Measurements from ENCODE around the gene FAM89A. TPM values are rescaled to one million over a fixed set of nuclear protein-coding genes. Genes with fewer than 3 reads are reported as not detected.

The FAM89A gene
- total and polyA plus RNA-seq, 9 of the 15 experiments (the other 6 are each of a cell fraction or from before 2014, with no cell fraction given), result 8.7 to 66.2 (median 43.3) TPM

DNA sequence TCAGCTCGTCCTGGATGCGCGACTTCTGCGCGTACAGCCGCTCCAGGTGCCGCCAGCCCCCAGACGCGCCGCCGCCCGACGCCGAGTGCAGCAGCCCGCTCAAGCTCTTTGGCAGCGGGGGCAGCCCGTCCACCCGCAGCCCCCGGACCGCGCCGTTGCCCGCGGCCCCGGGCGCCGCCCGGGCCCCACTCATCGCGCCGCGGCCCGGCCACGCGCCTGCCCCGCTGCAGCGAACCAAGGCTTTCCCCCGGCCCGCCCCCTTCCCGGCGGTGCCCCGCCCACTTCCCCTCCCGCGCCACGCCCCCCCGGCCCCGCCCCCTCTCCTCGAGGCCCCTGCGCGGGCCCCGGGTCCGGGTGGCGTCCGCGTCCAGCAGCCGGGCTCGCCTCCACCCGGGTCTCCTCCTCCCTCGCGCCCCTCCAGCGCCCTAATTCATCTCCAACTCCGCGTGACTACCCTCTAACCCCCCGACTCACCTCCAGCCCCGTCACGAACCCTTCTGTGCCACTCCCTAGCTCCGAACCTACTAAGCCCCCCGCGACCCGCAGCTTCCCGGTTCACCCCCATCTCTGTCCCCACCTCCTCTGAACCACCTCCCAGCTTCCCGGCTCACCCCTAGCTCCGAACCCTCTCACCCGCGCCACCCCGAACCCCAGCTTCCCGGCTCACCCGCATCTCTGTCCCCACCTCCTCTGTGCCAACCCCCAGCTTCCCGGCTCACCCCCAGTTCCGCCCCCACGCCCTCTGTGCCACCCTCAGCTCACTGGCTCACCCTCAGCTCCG is at the start of gene FAM89A (continued):
- TF ChIP-seq, protein P1, sequence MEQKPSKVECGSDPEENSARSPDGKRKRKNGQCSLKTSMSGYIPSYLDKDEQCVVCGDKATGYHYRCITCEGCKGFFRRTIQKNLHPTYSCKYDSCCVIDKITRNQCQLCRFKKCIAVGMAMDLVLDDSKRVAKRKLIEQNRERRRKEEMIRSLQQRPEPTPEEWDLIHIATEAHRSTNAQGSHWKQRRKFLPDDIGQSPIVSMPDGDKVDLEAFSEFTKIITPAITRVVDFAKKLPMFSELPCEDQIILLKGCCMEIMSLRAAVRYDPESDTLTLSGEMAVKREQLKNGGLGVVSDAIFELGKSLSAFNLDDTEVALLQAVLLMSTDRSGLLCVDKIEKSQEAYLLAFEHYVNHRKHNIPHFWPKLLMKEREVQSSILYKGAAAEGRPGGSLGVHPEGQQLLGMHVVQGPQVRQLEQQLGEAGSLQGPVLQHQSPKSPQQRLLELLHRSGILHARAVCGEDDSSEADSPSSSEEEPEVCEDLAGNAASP (IDR thresholded peaks at IDR 0.05), result no peak
- TF ChIP-seq GATA2 (CRISPR knock-in tag; IDR thresholded peaks at IDR 0.05) (no peak), NCOA6 (IDR thresholded peaks at IDR 0.05) (no peak), KHSRP (IDR thresholded peaks at IDR 0.05) (no peak), TFAM (CRISPR knock-in tag; conservative IDR thresholded peaks at IDR 0.05) (no peak), MYC (IDR thresholded peaks at IDR 0.05; ENCODE audit: low read depth, low read length) (peak; percentile 52), MYC (CRISPR knock-in tag; IDR thresholded peaks at IDR 0.05; ENCODE audit: borderline replicate concordance, low read depth) (no peak), MAZ (CRISPR knock-in tag; conservative IDR thresholded peaks at IDR 0.05 in 1 of 2, IDR thresholded peaks at IDR 0.05 in 1 of 2) (peak; percentile 3 to 45; a peak in 3 of 4 replicates), ZNF140 (CRISPR knock-in tag; IDR thresholded peaks at IDR 0.05) (no peak), SMAD4 (CRISPR knock-in tag; conservative IDR thresholded peaks at IDR 0.05) (peak; percentile 66), ARID1B (IDR thresholded peaks at IDR 0.05) (peak; percentile 57), CHCHD3 (CRISPR knock-in tag; IDR thresholded peaks at IDR 0.05) (no peak), HMGN3 (IDR thresholded peaks at IDR 0.05; ENCODE audit: borderline replicate concordance, extremely low read depth, insufficient read length, low read depth, low read length) (peak; percentile 60), NFXL1 (CRISPR knock-in tag; IDR thresholded peaks at IDR 0.05) (no peak), CBX3 (IDR thresholded peaks at IDR 0.05; ENCODE audit: borderline replicate concordance in 1 of 2, low read length in 2 of 2) (no peak)
- TF ChIP-seq, protein P2, sequence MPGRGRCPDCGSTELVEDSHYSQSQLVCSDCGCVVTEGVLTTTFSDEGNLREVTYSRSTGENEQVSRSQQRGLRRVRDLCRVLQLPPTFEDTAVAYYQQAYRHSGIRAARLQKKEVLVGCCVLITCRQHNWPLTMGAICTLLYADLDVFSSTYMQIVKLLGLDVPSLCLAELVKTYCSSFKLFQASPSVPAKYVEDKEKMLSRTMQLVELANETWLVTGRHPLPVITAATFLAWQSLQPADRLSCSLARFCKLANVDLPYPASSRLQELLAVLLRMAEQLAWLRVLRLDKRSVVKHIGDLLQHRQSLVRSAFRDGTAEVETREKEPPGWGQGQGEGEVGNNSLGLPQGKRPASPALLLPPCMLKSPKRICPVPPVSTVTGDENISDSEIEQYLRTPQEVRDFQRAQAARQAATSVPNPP (IDR thresholded peaks at IDR 0.05; ENCODE audit: borderline replicate concordance, insufficient read depth, insufficient read length), result no peak
- TF ChIP-seq, protein P3, sequence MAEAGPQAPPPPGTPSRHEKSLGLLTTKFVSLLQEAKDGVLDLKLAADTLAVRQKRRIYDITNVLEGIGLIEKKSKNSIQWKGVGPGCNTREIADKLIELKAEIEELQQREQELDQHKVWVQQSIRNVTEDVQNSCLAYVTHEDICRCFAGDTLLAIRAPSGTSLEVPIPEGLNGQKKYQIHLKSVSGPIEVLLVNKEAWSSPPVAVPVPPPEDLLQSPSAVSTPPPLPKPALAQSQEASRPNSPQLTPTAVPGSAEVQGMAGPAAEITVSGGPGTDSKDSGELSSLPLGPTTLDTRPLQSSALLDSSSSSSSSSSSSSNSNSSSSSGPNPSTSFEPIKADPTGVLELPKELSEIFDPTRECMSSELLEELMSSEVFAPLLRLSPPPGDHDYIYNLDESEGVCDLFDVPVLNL (CRISPR knock-in tag; IDR thresholded peaks at IDR 0.05; ENCODE audit: low read depth), result no peak
- TF ChIP-seq, protein P4, sequence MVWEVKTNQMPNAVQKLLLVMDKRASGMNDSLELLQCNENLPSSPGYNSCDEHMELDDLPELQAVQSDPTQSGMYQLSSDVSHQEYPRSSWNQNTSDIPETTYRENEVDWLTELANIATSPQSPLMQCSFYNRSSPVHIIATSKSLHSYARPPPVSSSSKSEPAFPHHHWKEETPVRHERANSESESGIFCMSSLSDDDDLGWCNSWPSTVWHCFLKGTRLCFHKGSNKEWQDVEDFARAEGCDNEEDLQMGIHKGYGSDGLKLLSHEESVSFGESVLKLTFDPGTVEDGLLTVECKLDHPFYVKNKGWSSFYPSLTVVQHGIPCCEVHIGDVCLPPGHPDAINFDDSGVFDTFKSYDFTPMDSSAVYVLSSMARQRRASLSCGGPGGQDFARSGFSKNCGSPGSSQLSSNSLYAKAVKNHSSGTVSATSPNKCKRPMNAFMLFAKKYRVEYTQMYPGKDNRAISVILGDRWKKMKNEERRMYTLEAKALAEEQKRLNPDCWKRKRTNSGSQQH (CRISPR knock-in tag; IDR thresholded peaks at IDR 0.05), result peak; percentile 88
- TF ChIP-seq, protein P5, sequence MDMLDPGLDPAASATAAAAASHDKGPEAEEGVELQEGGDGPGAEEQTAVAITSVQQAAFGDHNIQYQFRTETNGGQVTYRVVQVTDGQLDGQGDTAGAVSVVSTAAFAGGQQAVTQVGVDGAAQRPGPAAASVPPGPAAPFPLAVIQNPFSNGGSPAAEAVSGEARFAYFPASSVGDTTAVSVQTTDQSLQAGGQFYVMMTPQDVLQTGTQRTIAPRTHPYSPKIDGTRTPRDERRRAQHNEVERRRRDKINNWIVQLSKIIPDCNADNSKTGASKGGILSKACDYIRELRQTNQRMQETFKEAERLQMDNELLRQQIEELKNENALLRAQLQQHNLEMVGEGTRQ (CRISPR knock-in tag; IDR thresholded peaks at IDR 0.05), result no peak

All from K562 (cell line).